HepG2 (cell line): ENCODE results near the gene CCDC93. TPM values are rescaled to one million over a fixed set of nuclear protein-coding genes. Genes with fewer than 3 reads are reported as not detected.

Experiments
- ATAC-seq: fragments of 200-7000 bp; cut with Tn5 transposase; 3 replicates; pipeline ENCODE4 v1.9.1; 2020; ENCODE audit warnings: mild to moderate bottlenecking, moderate library complexity
- BruUV-seq: library from RNA; stranded (reverse); fragments of 400-500 nt; replicated peaks from 2 replicates; lab custom pipeline; 2021; lab: Mats Ljungman, UMichigan
- CTCF ChIA-PET: fragments of 300-600 bp; formaldehyde crosslinking; extraction: SDS; loops from one replicate; lab custom pipeline; 2021; ENCODE audit warnings: low total read pairs, inconsistent platforms, low intra/inter-chr PET ratio; lab: Yijun Ruan, JAX
- POLR2A ChIA-PET: fragments of 350-600 bp; sonication (Branson Sonifier 250); formaldehyde crosslinking; loops from one replicate; lab custom pipeline; 2020; ENCODE audit warnings: antibody characterized with exemption, inconsistent platforms; lab: Yijun Ruan, JAX
- DNase-seq: peaks from one replicate; pipeline ENCODE4 v3.0.0-alpha.2; 2015; ENCODE audit warnings: low spot score
- FAIRE-seq: peaks from 3 replicates; lab custom pipeline; 2011; peaks lifted over from hg19 to GRCh38; lab: Jason Lieb, UNC
- H2AFZ ChIP-seq: one replicate; pipeline ENCODE4 v1.6.1; 2011; ENCODE audit warnings: low read length, inconsistent platforms
- H3K27ac ChIP-seq: fragments of 300-600 bp; 3 replicates; pipeline ENCODE4 v1.8.0; 2011; ENCODE audit warnings: mixed run types, mild to moderate bottlenecking, mixed read lengths, low read length, inconsistent platforms; ENCODE audit not compliant: insufficient read depth; ENCODE audit errors: extremely low read length
- H3K27me3 ChIP-seq, 2 experiments: fragments of 200-600 bp in 1 of 2; 2 replicates in 1 of 2; 3 replicates in 1 of 2; pipeline versions ENCODE4 v1.6.0 to v1.8.0; 2011; ENCODE audit warnings: low read length in 2 of 2, mild to moderate bottlenecking in 2 of 2, moderate library complexity in 2 of 2, inconsistent platforms in 1 of 2; ENCODE audit not compliant: insufficient read depth in 2 of 2, control insufficient read depth in 1 of 2
- H3K36me3 ChIP-seq, 2 experiments: fragments of 200-600 bp in 1 of 2; replicated peaks in 1 of 2; 2 replicates in 1 of 2; 3 replicates in 1 of 2; pipeline versions ENCODE4 v1.5.1 to v1.8.0; 2011; ENCODE audit warnings: low read length in 2 of 2, inconsistent platforms in 1 of 2; ENCODE audit not compliant: insufficient read depth in 2 of 2, control insufficient read depth in 1 of 2
- H3K4me1 ChIP-seq: 2 replicates; pipeline ENCODE4 v1.5.1; 2012; ENCODE audit warnings: low read length, inconsistent platforms; ENCODE audit not compliant: insufficient read depth
- H3K4me2 ChIP-seq: 2 replicates; pipeline ENCODE4 v1.6.0; 2011; ENCODE audit warnings: low read depth, low read length, inconsistent platforms
- H3K4me3 ChIP-seq, 3 experiments: fragments of 200-600 bp in 1 of 3; sonication (generic), shearing (Covaris generic) in 1 of 3; replicated peaks in 1 of 3; 2 replicates each; pipeline ENCODE4 v1.5.1; 2011 to 2016; ENCODE audit warnings: low read length in 3 of 3, inconsistent platforms in 2 of 3, low read depth in 2 of 3, mild to moderate bottlenecking in 2 of 3, control low read depth in 1 of 3, mixed read lengths in 1 of 3; ENCODE audit not compliant: insufficient read depth in 1 of 3
- H3K79me2 ChIP-seq: one replicate; pipeline ENCODE4 v1.6.1; 2011; ENCODE audit warnings: low read length, inconsistent platforms; ENCODE audit not compliant: insufficient read depth
- H3K9ac ChIP-seq: 2 replicates; pipeline ENCODE4 v1.6.0; 2011; ENCODE audit warnings: mild to moderate bottlenecking, low read depth, low read length, inconsistent platforms; ENCODE audit not compliant: insufficient read depth
- H3K9me3 ChIP-seq: 2 replicates; pipeline ENCODE4 v1.5.1; 2012; ENCODE audit warnings: mild to moderate bottlenecking, low read length
- H4K20me1 ChIP-seq: 2 replicates; pipeline ENCODE4 v1.6.0; 2011; ENCODE audit warnings: inconsistent platforms, mild to moderate bottlenecking, low read length, moderate library complexity; ENCODE audit not compliant: insufficient read depth
- ARID5B ChIP-seq: IDR thresholded peaks from 2 replicates; pipeline ENCODE4 v1.4.0; 2020; ENCODE audit warnings: mild to moderate bottlenecking, missing genetic modification reagents
- FLYWCH1 ChIP-seq: sonication (generic); formaldehyde crosslinking; IDR thresholded peaks from 2 replicates; pipeline ENCODE4 v1.8.1; 2023; ENCODE audit warnings: mild to moderate bottlenecking, missing genetic modification reagents
- GABPA ChIP-seq, 2 experiments: IDR thresholded peaks; 2 replicates each; pipeline ENCODE4 v1.6.1; 2011 to 2016; ENCODE audit warnings: low read depth in 2 of 2, low read length in 1 of 2, missing biosample characterization in 1 of 2, missing genetic modification characterization in 1 of 2
- HNRNPL ChIP-seq: fragments of 200-400 bp; formaldehyde crosslinking; IDR thresholded peaks from 2 replicates; pipeline ENCODE4 v1.6.1; 2017; ENCODE audit warnings: mild to moderate bottlenecking, low read depth, low read length
- HOXA7 ChIP-seq: sonication (generic); formaldehyde crosslinking; IDR thresholded peaks from 2 replicates; pipeline ENCODE4 v1.8.1; 2022; ENCODE audit warnings: mild to moderate bottlenecking, missing genetic modification reagents, moderate library complexity
- MIER3 ChIP-seq: IDR thresholded peaks from 2 replicates; pipeline ENCODE4 v1.6.1; 2016; ENCODE audit warnings: missing compliant biosample characterization, borderline replicate concordance
- RNF219 ChIP-seq: sonication (generic); formaldehyde crosslinking; IDR thresholded peaks from 2 replicates; pipeline ENCODE4 v1.5.0; 2020; ENCODE audit warnings: mild to moderate bottlenecking, missing genetic modification reagents
- SKIL ChIP-seq: sonication (generic); formaldehyde crosslinking; IDR thresholded peaks from 2 replicates; pipeline ENCODE4 v1.8.0; 2022; ENCODE audit warnings: missing genetic modification reagents, mild to moderate bottlenecking, moderate library complexity, borderline replicate concordance
- SNAPC2 ChIP-seq: sonication (generic); formaldehyde crosslinking; IDR thresholded peaks from 2 replicates; pipeline ENCODE4 v1.8.1; 2022; ENCODE audit warnings: mild to moderate bottlenecking, missing genetic modification reagents
- SRSF4 ChIP-seq: fragments of 200-400 bp; formaldehyde crosslinking; IDR thresholded peaks from one replicate; pipeline ENCODE4 v1.6.1; 2018; ENCODE audit warnings: mild to moderate bottlenecking, low read depth, low read length, moderate library complexity; ENCODE audit not compliant: poor library complexity, severe bottlenecking
- ZNF280D ChIP-seq: sonication (generic); formaldehyde crosslinking; IDR thresholded peaks from 2 replicates; pipeline ENCODE4 v1.5.1; 2020; ENCODE audit warnings: mild to moderate bottlenecking, missing genetic modification reagents
- ZNF598 ChIP-seq: sonication (generic); formaldehyde crosslinking; IDR thresholded peaks from 2 replicates; pipeline ENCODE4 v1.5.1; 2020; ENCODE audit warnings: mild to moderate bottlenecking, missing genetic modification reagents, borderline replicate concordance
- WGBS: methylation state at CpG from one replicate; pipeline ENCODE4 v1.1.6; 2017; ENCODE audit warnings: low lambda C conversion rate; 5-methylcytosine and 5-hydroxymethylcytosine counted together
- in situ Hi-C: cut with HindIII; loops from 2 replicates; pipeline ENCODE4 v1.10.0; 2017; ENCODE audit warnings: low pct_unique_long_range_greater_than_20kb; ENCODE audit not compliant: extremely low pct_ligation_motif_present
- intact Hi-C: fragments of 100-400 bp; cut with micrococcal nuclease; formaldehyde crosslinking; loops from one replicate; pipeline ENCODE4 v1.10.0; 2022; ENCODE audit not compliant: unreplicated experiment
- polyA plus RNA-seq, 8 experiments: library from polyadenylated mRNA; depleted of rRNA in 3 of 8; stranded (reverse) in 7 of 8; unstranded in 1 of 8; fragments of >200 nt; fragmentation: Illumina TruSeq in 4 of 8; extraction: Trizol in 4 of 8; gene quantifications; 2 replicates each; pipeline versions ENCODE4 v1.2.1 to v1.2.3, GENCODE V29; 2011 to 2016; ENCODE audit warnings: low read depth in 4 of 8, missing spikeins in 1 of 8, mixed read lengths in 1 of 8; ENCODE audit not compliant: insufficient read depth in 1 of 8
- total RNA-seq, 5 experiments: library from RNA; depleted of rRNA; stranded (reverse); fragments of >200 nt; fragmentation: Illumina TruSeq; extraction: Trizol; gene quantifications; 2 replicates each; pipeline ENCODE4 v1.2.3, GENCODE V29; 2016; ENCODE audit warnings: low read depth in 1 of 5

Gene CCDC93
- total and polyA plus RNA-seq, 2 of the 13 experiments (the other 11 are each of a cell fraction or from before 2014, with no cell fraction given): 37.2 to 53.2 TPM

- no peak for DNase-seq
- H3K79me2 ChIP-seq: no peaks in the 10 kb centered on the region
- H3K4me2 ChIP-seq: no peak overlapping the region
- H3K36me3 ChIP-seq: peaks cover 48 to 96% of the 10 kb centered on the region in 2 experiments
- H4K20me1 ChIP-seq: no peaks in the 10 kb centered on the region
- H3K27ac ChIP-seq: no peak overlapping the region
- no peaks in the 10 kb centered on the region for H3K4me1 ChIP-seq
- no peak for FAIRE-seq
- no peak for ATAC-seq
- 94% methylated on average over 5 of the region's 5 CpGs for WGBS
- in situ Hi-C loops: no loop called here
- H3K9me3 ChIP-seq: no peaks in the 10 kb centered on the region
- intact Hi-C loops: no loop called here
- CTCF ChIA-PET: no interaction called here
- no TSS peak for BruUV-seq
- H3K27me3 ChIP-seq: no peaks in the 10 kb centered on the region
- POLR2A ChIA-PET: no interaction called here
- no peak overlapping the region for H3K9ac ChIP-seq
- H2AFZ ChIP-seq: no peak overlapping the region
- H3K4me3 ChIP-seq: no peak overlapping the region
- TF ChIP-seq SKIL (CRISPR knock-in tag) (no peak), HNRNPL (no peak), SNAPC2 (no peak), RNF219 (CRISPR knock-in tag) (no peak), ARID5B (CRISPR knock-in tag) (no peak), SRSF4 (no peak), MIER3 (CRISPR knock-in tag) (no peak), HOXA7 (CRISPR knock-in tag) (no peak), FLYWCH1 (CRISPR knock-in tag) (no peak), ZNF598 (CRISPR knock-in tag) (no peak), GABPA (IDR thresholded peaks at IDR 0.05; ENCODE audit: low read depth, low read length) (no peak), GABPA (CRISPR knock-in tag; IDR thresholded peaks at IDR 0.05; ENCODE audit: low read depth) (no peak), ZNF280D (CRISPR knock-in tag) (no peak)
Measured at GRCh38 chr2:117949806-117950205, 64.1 kb downstream of the CCDC93 start.
